Pons (tissue), 1 donor: ENCODE measurements around the gene CLASP1.
"Not testable (repeated sequence)": the region's sequence is repeated elsewhere in the genome, so short reads cannot be mapped to it uniquely, and the experiment has no call there.

Experiments
- DNase-seq: peaks from one replicate; pipeline ENCODE4 v3.0.0-alpha.2; 2016; ENCODE audit warnings: low spot score

CLASP1 gene

GRCh38 chr2:121349721-121350401 lies 299.4 kb downstream of the CLASP1 start:
- no peak for DNase-seq

- no peak for DNase-seq
Measured at GRCh38 chr2:121348128-121348740, 301.0 kb downstream of the CLASP1 start.

- DNase-seq, result no peak
Measured at GRCh38 chr2:121346859-121347258, 302.4 kb downstream of the CLASP1 start.

GRCh38 chr2:121346407-121346806 lies 302.9 kb downstream of the CLASP1 start:
- no peak for DNase-seq

GRCh38 chr2:121345887-121346286 lies 303.4 kb downstream of the CLASP1 start:
- no peak for DNase-seq

GRCh38 chr2:121345101-121345500 lies 304.2 kb downstream of the CLASP1 start:
- DNase-seq, result no peak

GRCh38 chr2:121343828-121344399 lies 305.3 kb downstream of the CLASP1 start:
- not testable (repeated sequence) for DNase-seq

- DNase-seq, result no peak
Measured at GRCh38 chr2:121343191-121343590, 306.1 kb downstream of the CLASP1 start.

- no peak for DNase-seq
Measured at GRCh38 chr2:121342751-121343150, 306.5 kb downstream of the CLASP1 start.

- DNase-seq, result no peak
Measured at GRCh38 chr2:121340926-121341325, 308.3 kb downstream of the CLASP1 start.

GRCh38 chr2:121338281-121338680 lies 311.0 kb downstream of the CLASP1 start:
- DNase-seq, result no peak

- no peak for DNase-seq
Measured at GRCh38 chr2:121336528-121337294, 312.6 kb downstream of the CLASP1 start.

GRCh38 chr2:121335294-121336290 lies 313.7 kb downstream of the CLASP1 start:
- no peak for DNase-seq

- no peak for DNase-seq
Measured at GRCh38 chr2:121334581-121335293, 314.5 kb downstream of the CLASP1 start.

GRCh38 chr2:121333834-121334558 lies 315.3 kb downstream of the CLASP1 start:
- DNase-seq, result no peak

GRCh38 chr2:121333231-121333630 lies 316.0 kb downstream of the CLASP1 start:
- DNase-seq, result no peak

GRCh38 chr2:121331324-121331723 lies 317.9 kb downstream of the CLASP1 start:
- not testable (repeated sequence) for DNase-seq

GRCh38 chr2:121330921-121331320 lies 318.3 kb downstream of the CLASP1 start:
- DNase-seq, result no peak

- DNase-seq, result no peak
Measured at GRCh38 chr2:121329786-121330185, 319.5 kb downstream of the CLASP1 start.

- no peak for DNase-seq
Measured at GRCh38 chr2:121326628-121327027, 322.6 kb downstream of the CLASP1 start.
